Stimulated activated CD4-positive, alpha-beta T cell treated with anti-CD3 and anti-CD28 coated beads, TNF-alpha, amount 100 ng/mL, for 24 hours (primary cell): ENCODE measurements around the gene SART1.
A peak's percentile ranks its signal among the peaks of the same experiment; 100 is the strongest.
"Not testable (repeated sequence)": the region's sequence is repeated elsewhere in the genome, so short reads cannot be mapped to it uniquely, and the experiment has no call there.

Experiments
- DNase-seq, 3 experiments: peaks; one replicate each; pipeline ENCODE4 v3.0.0-alpha.2; 2020; ENCODE audit warnings: low read depth in 3 of 3

Gene SART1

GRCh38 chr11:66015454-66015881, 53.9 kb downstream of the SART1 start:
- no peak for DNase-seq

- DNase-seq: no peak
These were observed 54.6 kb downstream of the SART1 start for GRCh38 chr11:66015936-66016792.

- no peak for DNase-seq
These were observed 55.3 kb downstream of the SART1 start for GRCh38 chr11:66016793-66017177.

- no peak for DNase-seq
These were observed 55.8 kb downstream of the SART1 start for GRCh38 chr11:66017321-66017720.

- DNase-seq: no peak
These were observed 58.7 kb downstream of the SART1 start for GRCh38 chr11:66020212-66020611.

GRCh38 chr11:66020618-66021357, 59.3 kb downstream of the SART1 start:
- no peak for DNase-seq

- peak; percentile 62 to 79 (median 68) for DNase-seq
These were observed 61.1 kb downstream of the SART1 start for GRCh38 chr11:66022401-66023185.

- DNase-seq: not testable (repeated sequence)
These were observed 61.6 kb downstream of the SART1 start for GRCh38 chr11:66023186-66023440.

GRCh38 chr11:66026017-66026529, 64.5 kb downstream of the SART1 start, which contains the start of gene CATSPER1:
Gene CATSPER1 (minus strand): TSS chr11:66026479. CDS start chr11:66026379, 100 bp downstream.
- no peak for DNase-seq
